H1 (cell line): Measurements from ENCODE around the gene IL26. TPM values are rescaled to one million over a fixed set of nuclear protein-coding genes. Genes with fewer than 3 reads are reported as not detected.

Source experiments
- CTCF ChIA-PET: fragments of 300-600 bp; sonication (Branson Sonifier 250); formaldehyde crosslinking; loops from one replicate; lab custom pipeline; 2021; ENCODE audit not compliant: partially characterized antibody; lab: Charles Lee
- POLR2A ChIA-PET: fragments of 300-600 bp; sonication (Branson Sonifier 250); formaldehyde crosslinking; loops from one replicate; lab custom pipeline; 2021; ENCODE audit warnings: inconsistent platforms; ENCODE audit not compliant: partially characterized antibody; lab: Charles Lee
- DNase-seq, 2 experiments: peaks; one replicate each; pipeline versions ENCODE4 v3.0.0 to v3.0.0-alpha.2; 2010 to 2022; ENCODE audit warnings: low spot score in 2 of 2, low read depth in 1 of 2, mixed read lengths in 1 of 2
- FAIRE-seq: peaks from 2 replicates; lab custom pipeline; 2011; peaks lifted over from hg19 to GRCh38; lab: Jason Lieb, UNC
- H2AFZ ChIP-seq: 2 replicates; pipeline ENCODE4 v1.8.1; 2012; ENCODE audit warnings: low read length, inconsistent platforms
- H2AK5ac ChIP-seq: 2 replicates; pipeline ENCODE4 v1.6.1; 2013; ENCODE audit warnings: low read depth, low read length
- H2BK120ac ChIP-seq: replicated peaks from 2 replicates; pipeline ENCODE3; 2013; ENCODE audit warnings: low read depth, low read length, inconsistent platforms
- H2BK12ac ChIP-seq: 2 replicates; pipeline ENCODE4 v1.6.1; 2013; ENCODE audit warnings: low read depth, low read length
- H2BK15ac ChIP-seq: 2 replicates; pipeline ENCODE4 v1.6.1; 2013; ENCODE audit warnings: low read length
- H2BK20ac ChIP-seq: 2 replicates; pipeline ENCODE4 v1.6.1; 2013; ENCODE audit warnings: low read length
- H2BK5ac ChIP-seq: 2 replicates; pipeline ENCODE4 v1.6.1; 2013; ENCODE audit warnings: low read depth, low read length
- H3K14ac ChIP-seq: 2 replicates; pipeline ENCODE4 v1.6.1; 2013; ENCODE audit warnings: inconsistent platforms; ENCODE audit not compliant: insufficient read length
- H3K18ac ChIP-seq: 2 replicates; pipeline ENCODE4 v1.6.1; 2013; ENCODE audit warnings: low read length; ENCODE audit errors: extremely low read depth
- H3K23ac ChIP-seq: 2 replicates; pipeline ENCODE4 v1.6.1; 2013; ENCODE audit warnings: inconsistent platforms; ENCODE audit not compliant: insufficient read length
- H3K23me2 ChIP-seq: 2 replicates; pipeline ENCODE4 v1.6.1; 2013; ENCODE audit warnings: low read depth, low read length
- H3K27ac ChIP-seq: 2 replicates; pipeline ENCODE4 v1.6.1; 2011; ENCODE audit warnings: low read depth, low read length, inconsistent platforms
- H3K27me3 ChIP-seq, 4 experiments: replicated peaks in 1 of 4; 1 replicate in 1 of 4; 2 replicates in 3 of 4; pipeline versions ENCODE4 v1.6.1 to v1.8.1; 2011 to 2013; ENCODE audit warnings: low read length in 3 of 4, mild to moderate bottlenecking in 3 of 4, inconsistent platforms in 2 of 4, mixed read lengths in 2 of 4, moderate library complexity in 1 of 4; ENCODE audit not compliant: control insufficient read depth in 3 of 4, insufficient read depth in 3 of 4; ENCODE audit errors: extremely low read depth in 1 of 4
- H3K36me3 ChIP-seq, 4 experiments: 2 replicates each; pipeline versions ENCODE4 v1.6.1 to v1.8.1; 2011 to 2013; ENCODE audit warnings: mild to moderate bottlenecking in 4 of 4, low read length in 3 of 4, moderate library complexity in 2 of 4, control low read depth in 1 of 4, inconsistent platforms in 1 of 4; ENCODE audit not compliant: insufficient read depth in 4 of 4, control insufficient read depth in 2 of 4
- H3K4ac ChIP-seq: replicated peaks from 2 replicates; pipeline ENCODE3; 2013; ENCODE audit warnings: low read length, low read depth, mixed read lengths, inconsistent platforms; ENCODE audit not compliant: insufficient read length
- H3K4me1 ChIP-seq, 4 experiments: replicated peaks in 1 of 4; 1 replicate in 1 of 4; 2 replicates in 3 of 4; pipeline versions ENCODE4 v1.6.1 to v1.8.1; 2011 to 2013; ENCODE audit warnings: low read length in 3 of 4, inconsistent platforms in 2 of 4, mixed read lengths in 1 of 4; ENCODE audit not compliant: insufficient read depth in 4 of 4, control insufficient read depth in 3 of 4
- H3K4me2 ChIP-seq, 2 experiments: 2 replicates each; pipeline versions ENCODE4 v1.6.1 to v1.8.1; 2011 to 2013; ENCODE audit warnings: low read depth in 2 of 2, low read length in 2 of 2, control low read depth in 1 of 2, inconsistent platforms in 1 of 2, mild to moderate bottlenecking in 1 of 2; ENCODE audit not compliant: insufficient read depth in 1 of 2
- H3K4me3 ChIP-seq, 4 experiments: fragments of 200-600, 300-600 bp in 1 of 4; sonication (generic), shearing (Covaris generic), sonication (Bioruptor Twin) in 1 of 4; 2 replicates each; pipeline versions ENCODE4 v1.5.1 to v1.8.1; 2011 to 2016; ENCODE audit warnings: low read length in 4 of 4, low read depth in 3 of 4, control low read depth in 2 of 4, inconsistent platforms in 2 of 4, mild to moderate bottlenecking in 2 of 4, mixed read lengths in 1 of 4, moderate library complexity in 1 of 4; ENCODE audit not compliant: insufficient read depth in 2 of 4; ENCODE audit errors: extremely low read depth in 1 of 4
- H3K56ac ChIP-seq: replicated peaks from 2 replicates; pipeline ENCODE3; 2013; ENCODE audit warnings: low read depth, mild to moderate bottlenecking, mixed read lengths, low read length, inconsistent platforms; ENCODE audit not compliant: insufficient read length
- H3K79me1 ChIP-seq: 2 replicates; pipeline ENCODE4 v1.6.1; 2013; ENCODE audit warnings: low read depth, low read length, control low read depth
- H3K79me2 ChIP-seq, 2 experiments: 2 replicates each; pipeline versions ENCODE4 v1.6.1 to v1.8.1; 2012 to 2013; ENCODE audit warnings: low read length in 2 of 2, mild to moderate bottlenecking in 2 of 2, inconsistent platforms in 1 of 2; ENCODE audit not compliant: insufficient read depth in 2 of 2, control insufficient read depth in 1 of 2
- H3K9ac ChIP-seq, 4 experiments: replicated peaks in 1 of 4; 1 replicate in 1 of 4; 2 replicates in 3 of 4; pipeline versions ENCODE4 v1.6.1 to v1.8.1; 2011 to 2013; ENCODE audit warnings: low read depth in 3 of 4, low read length in 3 of 4, control low read depth in 2 of 4, mild to moderate bottlenecking in 2 of 4, moderate library complexity in 2 of 4, inconsistent platforms in 1 of 4; ENCODE audit errors: extremely low read depth in 1 of 4
- H3K9me3 ChIP-seq, 2 experiments: 2 replicates each; pipeline versions ENCODE4 v1.6.1 to v1.8.1; 2012 to 2013; ENCODE audit warnings: mild to moderate bottlenecking in 2 of 2, moderate library complexity in 2 of 2, control low read depth in 1 of 2, inconsistent platforms in 1 of 2, low read depth in 1 of 2, low read length in 1 of 2, mixed read lengths in 1 of 2; ENCODE audit not compliant: insufficient read depth in 2 of 2
- H4K20me1 ChIP-seq, 2 experiments: replicated peaks in 1 of 2; 2 replicates each; pipeline versions ENCODE3 to v1.8.1; 2011 to 2013; ENCODE audit warnings: inconsistent platforms in 2 of 2, low read length in 2 of 2, mild to moderate bottlenecking in 1 of 2; ENCODE audit not compliant: insufficient read depth in 2 of 2, control insufficient read depth in 1 of 2
- H4K5ac ChIP-seq: 2 replicates; pipeline ENCODE4 v1.6.1; 2013; ENCODE audit warnings: low read length, low read depth, mixed read lengths, inconsistent platforms; ENCODE audit not compliant: insufficient read length
- H4K8ac ChIP-seq: 2 replicates; pipeline ENCODE4 v1.8.0; 2013; ENCODE audit warnings: mild to moderate bottlenecking, moderate library complexity, low read length, inconsistent platforms; ENCODE audit not compliant: insufficient read depth; ENCODE audit errors: extremely low read depth
- H4K91ac ChIP-seq: replicated peaks from 2 replicates; pipeline ENCODE3; 2013; ENCODE audit warnings: low read length, mixed read lengths, inconsistent platforms; ENCODE audit not compliant: insufficient read length
- ATF3 ChIP-seq: IDR thresholded peaks from 2 replicates; pipeline ENCODE4 v1.6.1; 2011; ENCODE audit warnings: low read depth, mild to moderate bottlenecking, low read length; ENCODE audit not compliant: insufficient read depth
- EZH2 ChIP-seq: fragments of 200-600 bp; sonication (generic); IDR thresholded peaks from 2 replicates; pipeline ENCODE4 v1.7.1; 2012; ENCODE audit warnings: low read depth, mild to moderate bottlenecking, moderate library complexity, low read length, inconsistent platforms; ENCODE audit not compliant: severe bottlenecking
- FOSL1 ChIP-seq: IDR thresholded peaks from 2 replicates; pipeline ENCODE4 v1.6.1; 2011; ENCODE audit warnings: mild to moderate bottlenecking, low read depth, low read length, moderate library complexity; ENCODE audit not compliant: insufficient read depth
- HDAC6 ChIP-seq: IDR thresholded peaks from one replicate; pipeline ENCODE4 v1.7.1; 2012; ENCODE audit warnings: low read depth, mild to moderate bottlenecking, inconsistent platforms, low read length, moderate library complexity
- MAFK ChIP-seq: IDR thresholded peaks from 2 replicates; pipeline ENCODE4 v1.6.1; 2012; ENCODE audit warnings: low read depth, mild to moderate bottlenecking, improper control_type of control experiment, low read length
- NANOG ChIP-seq: IDR thresholded peaks from 2 replicates; pipeline ENCODE4 v1.6.1; 2011; ENCODE audit warnings: low read length, low read depth, mild to moderate bottlenecking, inconsistent platforms; ENCODE audit not compliant: insufficient read depth, poor library complexity, severe bottlenecking
- RNF2 ChIP-seq: fragments of 200-900, 300-1000 bp; sonication (generic); IDR thresholded peaks from 2 replicates; pipeline ENCODE4 v1.7.1; 2016; ENCODE audit warnings: borderline replicate concordance, low read depth, mild to moderate bottlenecking, antibody characterized with exemption, low read length; ENCODE audit not compliant: poor library complexity, severe bottlenecking; ENCODE audit errors: missing control alignments
- SP1 ChIP-seq: IDR thresholded peaks from 2 replicates; pipeline ENCODE4 v1.6.1; 2011; ENCODE audit warnings: low read depth, low read length
- TAF7 ChIP-seq: optimal IDR thresholded peaks from 2 replicates; pipeline ENCODE3; 2011; ENCODE audit warnings: low read depth, mild to moderate bottlenecking, inconsistent platforms, low read length, moderate library complexity, borderline replicate concordance
- TCF12 ChIP-seq: IDR thresholded peaks from 2 replicates; pipeline ENCODE4 v1.6.1; 2011; ENCODE audit warnings: low read depth, mild to moderate bottlenecking, low read length
- polyA plus RNA-seq, 7 experiments: library from polyadenylated mRNA; depleted of rRNA in 3 of 7; stranded (reverse) in 5 of 7; unstranded in 2 of 7; fragments of >200 nt in 5 of 7; fragments of 200-250 nt in 2 of 7; gene quantifications; 1 replicate in 5 of 7; 2 replicates in 1 of 7; 4 replicates in 1 of 7; pipeline versions ENCODE4 v1.2.1 to v1.2.3, GENCODE V29; 2011 to 2013; ENCODE audit warnings: missing spikeins in 2 of 7, mixed read lengths in 2 of 7
- total RNA-seq: library from RNA; stranded (reverse); fragmentation: NEBNext Ultra II Directional; extraction: Animal tissue kit (Norgen Biotek cat#: 25700); gene quantifications from 2 replicates; pipeline ENCODE4 v1.2.1, GENCODE V29; 2021
- TF ChIP-seq, protein P1 (sequence below), 3 experiments: IDR thresholded peaks; 1 replicate in 2 of 3; 2 replicates in 1 of 3; pipeline versions ENCODE4 v1.5.1 to v1.6.1; 2011; ENCODE audit warnings: low read length in 3 of 3, mild to moderate bottlenecking in 3 of 3, inconsistent platforms in 2 of 3, low read depth in 1 of 3, moderate library complexity in 1 of 3; ENCODE audit not compliant: insufficient read depth in 1 of 3; ENCODE audit errors: control extremely low read depth in 1 of 3

The IL26 gene
- total and polyA plus RNA-seq, 2 of the 8 experiments (the other 6 are each of a cell fraction or from before 2014, with no cell fraction given) = not detected

GRCh38 chr12:68173792-68174191, 51.8 kb downstream of the IL26 start:
- ChIA-PET CTCF (interaction anchor here (0.6 kb wide), 1 partner anchor 135 kb away, joined by 3 read pairs; no protein-coding TSS in a partner anchor), POLR2A (no interaction called here)
- H3K9me3 ChIP-seq = no peaks in the 10 kb centered on the region
- no peaks in the 10 kb centered on the region for H3K36me3 ChIP-seq
- H3K4me1 ChIP-seq = no peaks in the 10 kb centered on the region
- H2BK120ac ChIP-seq = no peak overlapping the region
- no peak overlapping the region for H2AFZ ChIP-seq
- H3K4me2 ChIP-seq = no peak overlapping the region
- no peak overlapping the region for H3K9ac ChIP-seq
- no peak overlapping the region for H3K27ac ChIP-seq
- no peak for TF ChIP-seq NANOG
- TF ChIP-seq SP1 = no peak
- TF ChIP-seq RNF2 = no peak
- no peak for TF ChIP-seq MAFK
- TF ChIP-seq ATF3 = no peak
- no peak for TF ChIP-seq FOSL1
- no peak for TF ChIP-seq HDAC6
- TF ChIP-seq TAF7 = no peak
- no peak for TF ChIP-seq EZH2
- TF ChIP-seq, protein P1, sequence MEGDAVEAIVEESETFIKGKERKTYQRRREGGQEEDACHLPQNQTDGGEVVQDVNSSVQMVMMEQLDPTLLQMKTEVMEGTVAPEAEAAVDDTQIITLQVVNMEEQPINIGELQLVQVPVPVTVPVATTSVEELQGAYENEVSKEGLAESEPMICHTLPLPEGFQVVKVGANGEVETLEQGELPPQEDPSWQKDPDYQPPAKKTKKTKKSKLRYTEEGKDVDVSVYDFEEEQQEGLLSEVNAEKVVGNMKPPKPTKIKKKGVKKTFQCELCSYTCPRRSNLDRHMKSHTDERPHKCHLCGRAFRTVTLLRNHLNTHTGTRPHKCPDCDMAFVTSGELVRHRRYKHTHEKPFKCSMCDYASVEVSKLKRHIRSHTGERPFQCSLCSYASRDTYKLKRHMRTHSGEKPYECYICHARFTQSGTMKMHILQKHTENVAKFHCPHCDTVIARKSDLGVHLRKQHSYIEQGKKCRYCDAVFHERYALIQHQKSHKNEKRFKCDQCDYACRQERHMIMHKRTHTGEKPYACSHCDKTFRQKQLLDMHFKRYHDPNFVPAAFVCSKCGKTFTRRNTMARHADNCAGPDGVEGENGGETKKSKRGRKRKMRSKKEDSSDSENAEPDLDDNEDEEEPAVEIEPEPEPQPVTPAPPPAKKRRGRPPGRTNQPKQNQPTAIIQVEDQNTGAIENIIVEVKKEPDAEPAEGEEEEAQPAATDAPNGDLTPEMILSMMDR (IDR thresholded peaks at IDR 0.05; ENCODE audit: control extremely low read depth in 1 of 3, insufficient read depth in 1 of 3, low read depth in 1 of 3, low read length in 3 of 3) = no peak
- no peak for TF ChIP-seq TCF12
- no peaks in the 10 kb centered on the region for H3K79me1 ChIP-seq
- no peak overlapping the region for H2BK5ac ChIP-seq
- H3K56ac ChIP-seq = no peak overlapping the region
- H2BK20ac ChIP-seq = no peak overlapping the region
- H3K79me2 ChIP-seq = no peaks in the 10 kb centered on the region
- no peaks in the 10 kb centered on the region for H4K20me1 ChIP-seq
- no peak overlapping the region for H2BK15ac ChIP-seq
- H3K4me3 ChIP-seq = no peak overlapping the region
- no peak overlapping the region for H4K5ac ChIP-seq
- no peak overlapping the region for H2AK5ac ChIP-seq
- H3K23me2 ChIP-seq = no peaks in the 10 kb centered on the region
- no peak overlapping the region for H2BK12ac ChIP-seq
- no peak overlapping the region for H4K8ac ChIP-seq
- no peak overlapping the region for H3K4ac ChIP-seq
- no peak overlapping the region for H3K23ac ChIP-seq
- no peaks in the 10 kb centered on the region for H3K27me3 ChIP-seq
- H4K91ac ChIP-seq = no peak overlapping the region
- no peak overlapping the region for H3K14ac ChIP-seq
- DNase-seq (no peak), FAIRE-seq (no peak)
- H3K18ac ChIP-seq = no peak overlapping the region
